Neuronal stem cell (in vitro differentiated cells): ENCODE results near the gene ROBO4.

Source experiments
- DNase-seq: peaks from one replicate; pipeline ENCODE4 v3.0.0-alpha.2; 2013; ENCODE audit warnings: low spot score
- H2AFZ ChIP-seq: one replicate; pipeline ENCODE4 v1.6.1; 2013; ENCODE audit warnings: mild to moderate bottlenecking, low read length, inconsistent platforms
- H2AK5ac ChIP-seq: 2 replicates; pipeline ENCODE4 v1.6.1; 2013; ENCODE audit warnings: low read depth, mild to moderate bottlenecking, inconsistent platforms, low read length, moderate library complexity, mixed read lengths
- H2BK120ac ChIP-seq: 2 replicates; pipeline ENCODE4 v1.6.1; 2013; ENCODE audit warnings: low read depth, mild to moderate bottlenecking, inconsistent platforms, low read length, moderate library complexity, mixed read lengths
- H2BK12ac ChIP-seq: one replicate; pipeline ENCODE4 v1.6.1; 2013; ENCODE audit warnings: low read length, inconsistent platforms
- H2BK15ac ChIP-seq: 2 replicates; pipeline ENCODE4 v1.6.1; 2013; ENCODE audit warnings: mild to moderate bottlenecking, low read length, inconsistent platforms, mixed read lengths
- H2BK5ac ChIP-seq: one replicate; pipeline ENCODE4 v1.6.1; 2013; ENCODE audit warnings: inconsistent platforms, mild to moderate bottlenecking, low read length, moderate library complexity
- H3K14ac ChIP-seq: one replicate; pipeline ENCODE4 v1.6.1; 2013; ENCODE audit warnings: low read length, inconsistent platforms
- H3K18ac ChIP-seq: 2 replicates; pipeline ENCODE4 v1.6.1; 2013; ENCODE audit warnings: low read length, inconsistent platforms
- H3K23ac ChIP-seq: 2 replicates; pipeline ENCODE4 v1.6.1; 2013; ENCODE audit warnings: low read depth, mild to moderate bottlenecking, mixed read lengths, low read length, inconsistent platforms; ENCODE audit not compliant: poor library complexity
- H3K27ac ChIP-seq: replicated peaks from 3 replicates; pipeline ENCODE4 v1.5.1; 2013; ENCODE audit warnings: low read length, inconsistent platforms
- H3K27me3 ChIP-seq, 3 experiments: 2 replicates each; pipeline ENCODE4 v1.6.1; 2013; ENCODE audit warnings: low read length in 3 of 3, mild to moderate bottlenecking in 2 of 3, inconsistent platforms in 1 of 3, low read depth in 1 of 3, mixed read lengths in 1 of 3, moderate library complexity in 1 of 3; ENCODE audit not compliant: control insufficient read depth in 3 of 3, insufficient read depth in 3 of 3
- H3K36me3 ChIP-seq, 2 donors: replicated peaks in 1 of 2; 2 replicates each; pipeline ENCODE4 v1.6.1; 2013; ENCODE audit warnings: low read length in 2 of 2; ENCODE audit not compliant: control insufficient read depth in 2 of 2, insufficient read depth in 2 of 2
- H3K4ac ChIP-seq: 2 replicates; pipeline ENCODE4 v1.6.1; 2013; ENCODE audit warnings: inconsistent platforms, mild to moderate bottlenecking, low read length, moderate library complexity
- H3K4me1 ChIP-seq, 2 donors: 1 replicate in 1 of 2; 2 replicates in 1 of 2; pipeline ENCODE4 v1.6.1; 2013; ENCODE audit warnings: low read length in 2 of 2, low read depth in 1 of 2; ENCODE audit not compliant: control insufficient read depth in 2 of 2, insufficient read depth in 1 of 2
- H3K4me2 ChIP-seq: one replicate; pipeline ENCODE4 v1.6.1; 2013; ENCODE audit warnings: mild to moderate bottlenecking, low read length, inconsistent platforms; ENCODE audit not compliant: insufficient read depth, poor library complexity, severe bottlenecking
- H3K4me3 ChIP-seq, 2 donors: 2 replicates each; pipeline ENCODE4 v1.5.1; 2013; ENCODE audit warnings: low read length in 2 of 2, mild to moderate bottlenecking in 2 of 2, inconsistent platforms in 1 of 2, moderate library complexity in 1 of 2
- H3K79me1 ChIP-seq: one replicate; pipeline ENCODE4 v1.6.1; 2013; ENCODE audit warnings: low read depth, mild to moderate bottlenecking, inconsistent platforms, low read length, moderate library complexity
- H3K9ac ChIP-seq: one replicate; pipeline ENCODE4 v1.6.1; 2013; ENCODE audit warnings: mild to moderate bottlenecking, low read depth, low read length, inconsistent platforms; ENCODE audit not compliant: poor library complexity
- H3K9me3 ChIP-seq, 2 donors: replicated peaks in 1 of 2; 2 replicates each; pipeline versions ENCODE3 to v1.6.1; 2013; ENCODE audit warnings: low read length in 2 of 2, mild to moderate bottlenecking in 2 of 2, inconsistent platforms in 1 of 2, low read depth in 1 of 2, mixed read lengths in 1 of 2, moderate library complexity in 1 of 2; ENCODE audit not compliant: control insufficient read depth in 2 of 2, insufficient read depth in 1 of 2
- H4K8ac ChIP-seq: one replicate; pipeline ENCODE4 v1.6.1; 2013; ENCODE audit warnings: low read depth, mild to moderate bottlenecking, inconsistent platforms, low read length, moderate library complexity
- H4K91ac ChIP-seq: one replicate; pipeline ENCODE4 v1.6.1; 2013; ENCODE audit warnings: low read length, low read depth, mild to moderate bottlenecking, inconsistent platforms; ENCODE audit not compliant: poor library complexity
- WGBS, 2 donors: extraction: QIAGEN DNeasy Blood & Tissue Kit; methylation state at CpG; one replicate each; pipeline ENCODE4 v1.1.7; 2013; ENCODE audit warnings: missing lambda C conversion rate in 2 of 2, mixed read lengths in 1 of 2; ENCODE audit not compliant: insufficient read length in 2 of 2, insufficient replicate concordance in 1 of 2; ENCODE audit errors: extremely low coverage in 2 of 2; 5-methylcytosine and 5-hydroxymethylcytosine counted together

ROBO4 gene

GRCh38 chr11:124891373-124891861 is 6.2 kb downstream of the ROBO4 start:
- H2BK12ac ChIP-seq, result no peak overlapping the region
- no peak overlapping the region for H3K23ac ChIP-seq
- H4K8ac ChIP-seq, result no peak overlapping the region
- H2BK5ac ChIP-seq, result no peak overlapping the region
- H3K18ac ChIP-seq, result peak overlapping the region; percentile 78
- no peaks in the 10 kb centered on the region for H3K36me3 ChIP-seq
- peaks cover 0 to 4% of the 10 kb centered on the region in 2 donors for H3K4me1 ChIP-seq
- H3K79me1 ChIP-seq, result peaks cover 3% of the 10 kb centered on the region
- no peak overlapping the region for H3K4me2 ChIP-seq
- H3K27ac ChIP-seq, result no peak overlapping the region
- H3K4ac ChIP-seq, result no peak overlapping the region
- no peak for DNase-seq
- peak overlapping the region; percentile 32 for H3K14ac ChIP-seq
- no peak overlapping the region for H4K91ac ChIP-seq
- no peak overlapping the region for H2BK15ac ChIP-seq
- WGBS, 2 donors, result no CpG with 5 or more reads among the region's 12 CpGs
- H2BK120ac ChIP-seq, result no peak overlapping the region
- H3K9ac ChIP-seq, result no peak overlapping the region
- H3K4me3 ChIP-seq, result no peak overlapping the region
- H2AK5ac ChIP-seq, result peak overlapping the region; percentile 5
- no peaks in the 10 kb centered on the region for H3K9me3 ChIP-seq
- no peak overlapping the region for H2AFZ ChIP-seq
- peaks cover 0 to 66% (median 0%) of the 10 kb centered on the region in 3 experiments for H3K27me3 ChIP-seq

- DNase-seq, result no peak
- no peak overlapping the region for H2AFZ ChIP-seq
- peak overlapping the region; percentile 5 for H2AK5ac ChIP-seq
- no peaks in the 10 kb centered on the region for H3K9me3 ChIP-seq
- H2BK12ac ChIP-seq, result no peak overlapping the region
- H3K4me2 ChIP-seq, result no peak overlapping the region
- H2BK5ac ChIP-seq, result no peak overlapping the region
- no peak overlapping the region for H3K4me3 ChIP-seq
- H3K23ac ChIP-seq, result no peak overlapping the region
- no peaks in the 10 kb centered on the region for H3K36me3 ChIP-seq
- no peak overlapping the region for H4K91ac ChIP-seq
- H3K4me1 ChIP-seq, result peaks cover 0 to 4% of the 10 kb centered on the region in 2 donors
- H2BK15ac ChIP-seq, result no peak overlapping the region
- H3K18ac ChIP-seq, result peak overlapping the region; percentile 78
- no peak overlapping the region for H3K4ac ChIP-seq
- H3K14ac ChIP-seq, result no peak overlapping the region
- H2BK120ac ChIP-seq, result no peak overlapping the region
- H3K9ac ChIP-seq, result no peak overlapping the region
- peaks cover 3% of the 10 kb centered on the region for H3K79me1 ChIP-seq
- no peak overlapping the region for H4K8ac ChIP-seq
- no peak overlapping the region for H3K27ac ChIP-seq
- peaks cover 0 to 68% (median 0%) of the 10 kb centered on the region in 3 experiments for H3K27me3 ChIP-seq
- no CpG with 5 or more reads among the region's 9 CpGs for WGBS, 2 donors
These were observed 6.8 kb downstream of the ROBO4 start for GRCh38 chr11:124890683-124891372.

- Histone ChIP-seq H3K4me1 (peaks cover 0 to 4% of the 10 kb centered on the region in 2 donors), H3K23ac (no peak overlapping the region), H2BK12ac (no peak overlapping the region), H4K8ac (no peak overlapping the region), H3K27me3 (peaks cover 0 to 68% (median 0%) of the 10 kb centered on the region in 3 experiments), H3K18ac (no peak overlapping the region), H3K4me2 (no peak overlapping the region), H3K79me1 (peaks cover 3% of the 10 kb centered on the region), H3K4me3 (no peak overlapping the region), H3K36me3 (no peaks in the 10 kb centered on the region), H2BK15ac (no peak overlapping the region), H3K14ac (no peak overlapping the region), H3K27ac (no peak overlapping the region), H3K9me3 (no peaks in the 10 kb centered on the region), H3K9ac (no peak overlapping the region), H2BK120ac (no peak overlapping the region), H2BK5ac (no peak overlapping the region), H2AK5ac (no peak overlapping the region), H2AFZ (no peak overlapping the region), H3K4ac (no peak overlapping the region), H4K91ac (no peak overlapping the region)
- no CpG with 5 or more reads among the region's 2 CpGs for WGBS, 2 donors
- DNase-seq, result no peak
These were observed 7.5 kb downstream of the ROBO4 start for GRCh38 chr11:124890151-124890550.

GRCh38 chr11:124889191-124890091 is 8.2 kb downstream of the ROBO4 start:
- no peak overlapping the region for H2BK120ac ChIP-seq
- H3K9me3 ChIP-seq, result no peaks in the 10 kb centered on the region
- peaks cover 0 to 4% of the 10 kb centered on the region in 2 donors for H3K4me1 ChIP-seq
- H3K4me3 ChIP-seq, result no peak overlapping the region
- no peak overlapping the region for H3K27ac ChIP-seq
- no peak overlapping the region for H4K8ac ChIP-seq
- H2BK12ac ChIP-seq, result no peak overlapping the region
- H3K36me3 ChIP-seq, result no peaks in the 10 kb centered on the region
- H2AK5ac ChIP-seq, result no peak overlapping the region
- DNase-seq, result no peak
- H2BK15ac ChIP-seq, result no peak overlapping the region
- no peak overlapping the region for H3K4ac ChIP-seq
- no peak overlapping the region for H3K14ac ChIP-seq
- no peak overlapping the region for H3K9ac ChIP-seq
- WGBS, 2 donors, result no CpG with 5 or more reads among the region's 2 CpGs
- no peak overlapping the region for H3K23ac ChIP-seq
- H3K27me3 ChIP-seq, result peaks cover 0 to 64% (median 0%) of the 10 kb centered on the region in 3 experiments
- no peak overlapping the region for H2AFZ ChIP-seq
- H3K4me2 ChIP-seq, result no peak overlapping the region
- no peak overlapping the region for H3K18ac ChIP-seq
- peaks cover 3% of the 10 kb centered on the region for H3K79me1 ChIP-seq
- no peak overlapping the region for H2BK5ac ChIP-seq
- H4K91ac ChIP-seq, result no peak overlapping the region
